K562 (cell line): ENCODE results near the gene FRMD5. TPM values are rescaled to one million over a fixed set of nuclear protein-coding genes. Genes with fewer than 3 reads are reported as not detected.

ENCODE experiments used
- ATAC-seq: fragments of 200-7000 bp; cut with Tn5 transposase; 3 replicates; pipeline ENCODE4 v1.9.1; 2020; ENCODE audit warnings: moderate library complexity
- BruUV-seq: library from RNA; stranded (reverse); fragments of 400-500 nt; replicated peaks from 2 replicates; lab custom pipeline; 2021; lab: Mats Ljungman, UMichigan
- CTCF ChIA-PET: fragments of 300-600 bp; formaldehyde crosslinking; extraction: SDS; loops from one replicate; lab custom pipeline; 2021; ENCODE audit warnings: low intra/inter-chr PET ratio; lab: Yijun Ruan, JAX
- POLR2A ChIA-PET: fragments of 300-600, 350-650 bp; sonication (Branson Sonifier 250); formaldehyde crosslinking; extraction: SDS; loops from one replicate; lab custom pipeline; 2021; ENCODE audit warnings: antibody characterized with exemption, inconsistent platforms; lab: Yijun Ruan, JAX
- DNase-seq, 4 experiments: peaks; one replicate each; pipeline versions ENCODE4 v3.0.0 to v3.0.0-alpha.2; 2011 to 2018; ENCODE audit warnings: low spot score in 3 of 4, mixed read lengths in 3 of 4; ENCODE audit errors: extremely low read depth in 1 of 4
- FAIRE-seq: peaks from 2 replicates; lab custom pipeline; 2011; peaks lifted over from hg19 to GRCh38; lab: Jason Lieb, UNC
- H2AFZ ChIP-seq: 2 replicates; pipeline ENCODE4 v1.6.0; 2011; ENCODE audit warnings: low read depth, low read length, control low read depth, inconsistent platforms
- H3K27ac ChIP-seq: fragments of 200-600 bp; 3 replicates; pipeline ENCODE4 v1.8.0; 2011; ENCODE audit warnings: low read depth, mild to moderate bottlenecking, control low read depth, inconsistent platforms, low read length, moderate library complexity, mixed read lengths; ENCODE audit errors: extremely low read depth
- H3K27me3 ChIP-seq, 2 experiments: fragments of 300-600 bp in 1 of 2; 2 replicates in 1 of 2; 3 replicates in 1 of 2; pipeline versions ENCODE4 v1.6.0 to v1.8.0; 2011; ENCODE audit warnings: inconsistent platforms in 2 of 2, low read length in 2 of 2, mild to moderate bottlenecking in 1 of 2, mixed read lengths in 1 of 2, moderate library complexity in 1 of 2; ENCODE audit not compliant: control insufficient read depth in 2 of 2, insufficient read depth in 2 of 2
- H3K36me3 ChIP-seq: fragments of 300-600 bp; 3 replicates; pipeline ENCODE4 v1.8.0; 2011; ENCODE audit warnings: mild to moderate bottlenecking, low read length, inconsistent platforms; ENCODE audit not compliant: control insufficient read depth, insufficient read depth
- H3K4me1 ChIP-seq, 2 experiments: fragments of 200-600 bp in 1 of 2; replicated peaks in 1 of 2; 2 replicates in 1 of 2; 3 replicates in 1 of 2; pipeline versions ENCODE4 v1.5.1 to v1.8.0; 2011; ENCODE audit warnings: inconsistent platforms in 2 of 2, low read length in 2 of 2, mild to moderate bottlenecking in 1 of 2, mixed read lengths in 1 of 2, moderate library complexity in 1 of 2; ENCODE audit not compliant: control insufficient read depth in 2 of 2, insufficient read depth in 2 of 2
- H3K4me2 ChIP-seq: 2 replicates; pipeline ENCODE4 v1.6.1; 2011; ENCODE audit warnings: low read length, control low read depth, inconsistent platforms, mixed read lengths; ENCODE audit not compliant: insufficient read depth
- H3K4me3 ChIP-seq: fragments of 200-600 bp; sonication (generic), shearing (Covaris generic); 2 replicates; pipeline ENCODE4 v1.5.1; 2016; ENCODE audit warnings: control low read depth, inconsistent platforms
- H3K79me2 ChIP-seq: fragments of 200-600 bp; 3 replicates; pipeline ENCODE4 v1.8.0; 2011; ENCODE audit warnings: low read length, inconsistent platforms; ENCODE audit not compliant: control insufficient read depth, insufficient read depth
- H3K9ac ChIP-seq, 2 experiments: 2 replicates each; pipeline versions ENCODE4 v1.6.0 to v1.6.1; 2011; ENCODE audit warnings: low read depth in 2 of 2, low read length in 2 of 2, control low read depth in 1 of 2, inconsistent platforms in 1 of 2, mild to moderate bottlenecking in 1 of 2, mixed read lengths in 1 of 2; ENCODE audit not compliant: insufficient read depth in 1 of 2
- H3K9me1 ChIP-seq: one replicate; pipeline ENCODE4 v1.6.0; 2011; ENCODE audit warnings: inconsistent platforms, mild to moderate bottlenecking, low read length, moderate library complexity; ENCODE audit not compliant: control insufficient read depth, insufficient read depth
- H3K9me3 ChIP-seq: replicated peaks from 2 replicates; pipeline ENCODE4 v1.5.1; 2011; ENCODE audit warnings: low read depth, low read length, inconsistent platforms; ENCODE audit not compliant: control insufficient read depth, insufficient read depth
- H4K20me1 ChIP-seq: replicated peaks from 2 replicates; pipeline ENCODE4 v1.6.1; 2011; ENCODE audit warnings: low read length, inconsistent platforms, mixed read lengths; ENCODE audit not compliant: control insufficient read depth, insufficient read depth
- BRD9 ChIP-seq: fragments of 450-650 bp; IDR thresholded peaks from 2 replicates; pipeline ENCODE4 v1.6.1; 2018; ENCODE audit warnings: low read depth; ENCODE audit not compliant: partially characterized antibody
- ILF3 ChIP-seq: fragments of 450-650 bp; IDR thresholded peaks from 2 replicates; pipeline ENCODE4 v1.6.1; 2018; ENCODE audit warnings: antibody characterized with exemption, mild to moderate bottlenecking, moderate library complexity, borderline replicate concordance
- KDM1A ChIP-seq, 2 experiments: fragments of 450-650 bp; IDR thresholded peaks; 2 replicates each; pipeline ENCODE4 v1.6.1; 2016; ENCODE audit warnings: mild to moderate bottlenecking in 2 of 2
- KLF6 ChIP-seq: fragments of 250-450 bp; sonication (Bioruptor Pico); IDR thresholded peaks from 2 replicates; pipeline ENCODE4 v1.4.0; 2020; ENCODE audit warnings: mild to moderate bottlenecking, moderate library complexity, borderline replicate concordance
- RCOR1 ChIP-seq, 2 experiments: IDR thresholded peaks; 2 replicates each; pipeline ENCODE4 v1.6.1; 2012; ENCODE audit warnings: low read depth in 2 of 2, low read length in 2 of 2, borderline replicate concordance in 1 of 2, improper control_type of control experiment in 1 of 2
- SIN3B ChIP-seq: fragments of 450-650 bp; IDR thresholded peaks from 2 replicates; pipeline ENCODE4 v1.6.1; 2017; ENCODE audit warnings: low read depth, mild to moderate bottlenecking, moderate library complexity
- SMAD2 ChIP-seq: fragments of 150-350 bp; IDR thresholded peaks from 2 replicates; pipeline ENCODE4 v1.6.1; 2014; ENCODE audit warnings: low read depth, mild to moderate bottlenecking, low read length
- TEAD4 ChIP-seq, 2 experiments: sonication (generic) in 1 of 2; formaldehyde crosslinking in 1 of 2; IDR thresholded peaks; 2 replicates each; pipeline versions ENCODE4 v1.6.1 to v1.8.0; 2012 to 2022; ENCODE audit warnings: borderline replicate concordance in 1 of 2, inconsistent platforms in 1 of 2, low read length in 1 of 2, mild to moderate bottlenecking in 1 of 2, missing genetic modification reagents in 1 of 2
- ZNF217 ChIP-seq: sonication (generic); formaldehyde crosslinking; IDR thresholded peaks from 2 replicates; pipeline ENCODE4 v1.8.0; 2022; ENCODE audit warnings: mild to moderate bottlenecking, missing genetic modification reagents
- ZNF583 ChIP-seq: fragments of 250-450 bp; sonication (Bioruptor Pico); IDR thresholded peaks from 2 replicates; pipeline ENCODE4 v1.4.0; 2020
- ZNF668 ChIP-seq: fragments of 250-450 bp; sonication (Bioruptor Pico); IDR thresholded peaks from 2 replicates; pipeline ENCODE4 v1.8.0; 2022; ENCODE audit warnings: mild to moderate bottlenecking, inconsistent platforms
- WGBS: fragments of 100-300 bp; shearing (Covaris generic); methylation state at CpG from one replicate; pipeline ENCODE4 v1.1.6; 2016; ENCODE audit warnings: low coverage, mixed read lengths; ENCODE audit not compliant: insufficient coverage; ENCODE audit errors: missing lambda C conversion rate; 5-methylcytosine and 5-hydroxymethylcytosine counted together
- in situ Hi-C: fragments of 300-500 bp; cut with MboI; formaldehyde crosslinking; loops from 4 replicates; pipeline ENCODE4 v1.15.0; 2018; ENCODE audit warnings: inconsistent platforms, mixed read lengths
- intact Hi-C: fragments of 100-400 bp; cut with micrococcal nuclease; formaldehyde crosslinking; loops from 2 replicates; pipeline ENCODE4 v1.14.2; 2022
- polyA plus RNA-seq, 8 experiments: library from polyadenylated mRNA; depleted of rRNA in 4 of 8; stranded (reverse) in 5 of 8; unstranded in 3 of 8; fragments of >200 nt; fragmentation: Nextera tagmentation in 2 of 8; fragmentation: Illumina TruSeq in 1 of 8; extraction: Ambion mirVana in 2 of 8; extraction: Trizol in 1 of 8; gene quantifications; 2 replicates each; pipeline versions ENCODE4 v1.2.1 to v1.2.3, GENCODE V29; 2011 to 2014; ENCODE audit warnings: inconsistent platforms in 1 of 8, missing spikeins in 1 of 8
- total RNA-seq, 7 experiments: library from RNA; depleted of rRNA in 6 of 7; stranded (reverse); fragments of >200 nt in 6 of 7; fragmentation: Illumina TruSeq in 2 of 7; extraction: Trizol in 2 of 7; gene quantifications; 2 replicates each; pipeline versions ENCODE4 v1.2.1 to v1.2.3, GENCODE V29; 2011 to 2021; ENCODE audit warnings: low replicate concordance in 1 of 7
- TF ChIP-seq, protein P1 (sequence below): fragments of 450-650 bp; IDR thresholded peaks from 2 replicates; pipeline ENCODE4 v1.6.1; 2016; ENCODE audit warnings: missing biosample characterization, missing genetic modification characterization
- TF ChIP-seq, protein P2 (sequence below): fragments of 450-650 bp; IDR thresholded peaks from 2 replicates; pipeline ENCODE4 v1.7.0; 2016; ENCODE audit warnings: borderline replicate concordance

The FRMD5 gene
- total and polyA plus RNA-seq, 9 of the 15 experiments (the other 6 are each of a cell fraction or from before 2014, with no cell fraction given), result 0.13 to 0.38 TPM; not detected in 7

DNA sequence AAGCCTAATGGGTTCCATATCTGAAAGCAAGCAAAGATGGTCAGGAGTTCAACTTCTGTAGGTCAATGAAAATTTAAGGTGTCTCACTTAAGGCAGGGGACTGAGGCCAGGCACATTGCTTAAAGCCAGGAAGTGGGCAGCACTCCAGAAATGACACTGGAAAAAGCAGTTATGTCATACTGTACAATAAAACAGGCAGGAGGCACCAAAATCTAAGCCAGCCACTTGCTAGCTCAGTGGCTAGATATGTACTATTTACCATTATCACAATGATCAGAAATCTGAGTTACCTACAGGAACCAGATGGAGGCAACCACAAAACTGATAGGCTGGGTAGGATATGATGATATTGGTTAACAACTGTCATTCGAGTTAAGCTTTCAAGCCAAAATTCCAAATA, 57.3 kb downstream of the FRMD5 start:
- FAIRE-seq (no peak), DNase-seq (no peak), ATAC-seq (no peak)
- Histone ChIP-seq H3K79me2 (no peaks in the 10 kb centered on the region), H3K36me3 (no peaks in the 10 kb centered on the region), H2AFZ (no peak overlapping the region), H3K9me3 (no peaks in the 10 kb centered on the region), H3K4me1 (no peaks in the 10 kb centered on the region), H3K27me3 (peaks cover 2 to 8% of the 10 kb centered on the region in 2 experiments; a peak in 4 of 5 replicates), H3K4me2 (no peak overlapping the region), H3K9me1 (no peaks in the 10 kb centered on the region), H3K27ac (no peak overlapping the region), H3K4me3 (no peak overlapping the region), H4K20me1 (no peaks in the 10 kb centered on the region), H3K9ac (no peak overlapping the region)
- intact Hi-C loops (no loop called here), in situ Hi-C loops (no loop called here)
- CTCF ChIA-PET, result no interaction called here
- TF ChIP-seq RCOR1 (IDR thresholded peaks at IDR 0.05; ENCODE audit: borderline replicate concordance in 1 of 2, low read depth in 2 of 2, low read length in 2 of 2) (peak in 1 of 2 experiments; percentile 53; a peak in 1 of 4 replicates), TEAD4 (IDR thresholded peaks at IDR 0.05; ENCODE audit: low read length) (peak; percentile 22; the same call in 1 of the 2 replicates), TEAD4 (CRISPR knock-in tag; IDR thresholded peaks at IDR 0.05; ENCODE audit: borderline replicate concordance) (no peak), KDM1A (IDR thresholded peaks at IDR 0.05) (0 out of 4 replicates have a peak, but pooled peaks have one; percentile 16 to 19), ZNF583 (CRISPR knock-in tag) (no peak)
- POLR2A ChIA-PET, result interaction anchor here (0.6 kb wide), 1 partner anchor 249 kb away, joined by 3 read pairs; no protein-coding TSS in a partner anchor
- 0% methylated on average over 1 of the region's 1 CpG for WGBS
- BruUV-seq, result no TSS peak

DNA sequence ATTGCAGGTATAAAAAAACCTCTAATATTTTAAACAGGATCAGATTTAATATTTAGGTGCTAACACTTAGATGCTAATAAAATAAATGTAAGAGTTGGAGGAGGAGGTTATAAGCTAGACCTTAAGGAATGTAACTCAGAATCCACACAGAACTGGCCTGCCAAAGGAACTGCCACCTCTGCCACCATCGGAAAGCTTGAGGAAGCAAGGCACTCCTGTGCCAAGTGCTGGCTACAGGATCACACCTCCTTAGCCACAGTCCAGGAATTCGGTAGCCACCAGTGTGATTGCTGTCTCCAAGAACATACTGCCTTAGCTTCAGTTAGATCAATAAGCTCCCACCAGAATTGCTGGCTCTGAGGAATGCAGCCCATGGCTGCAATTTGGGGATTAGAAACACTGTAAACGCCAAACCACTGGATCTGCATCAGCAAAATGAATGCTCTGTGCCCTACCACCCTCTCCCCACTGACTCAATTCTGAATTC, 58.0 kb downstream of the FRMD5 start:
- no peak overlapping the region for H3K9ac ChIP-seq
- H3K4me3 ChIP-seq, result no peak overlapping the region
- no peaks in the 10 kb centered on the region for H3K9me3 ChIP-seq
- no peak overlapping the region for H2AFZ ChIP-seq
- in situ Hi-C loops, result no loop called here
- ChIA-PET CTCF (no interaction called here), POLR2A (no interaction called here)
- no peaks in the 10 kb centered on the region for H3K79me2 ChIP-seq
- H4K20me1 ChIP-seq, result no peaks in the 10 kb centered on the region
- H3K36me3 ChIP-seq, result no peaks in the 10 kb centered on the region
- no peak overlapping the region for H3K27ac ChIP-seq
- peaks cover 2 to 13% of the 10 kb centered on the region in 2 experiments; a peak in 4 of 5 replicates for H3K27me3 ChIP-seq
- DNase-seq (no peak), FAIRE-seq (no peak), ATAC-seq (no peak)
- BruUV-seq, result no TSS peak
- no peaks in the 10 kb centered on the region for H3K9me1 ChIP-seq
- TF ChIP-seq ZNF217 (CRISPR knock-in tag) (no peak), ILF3 (no peak), SIN3B (no peak), ZNF668 (CRISPR knock-in tag) (no peak), BRD9 (no peak), SMAD2 (no peak), KLF6 (CRISPR knock-in tag) (no peak), KDM1A (IDR thresholded peaks at IDR 0.05) (no peak)
- TF ChIP-seq, protein P1, sequence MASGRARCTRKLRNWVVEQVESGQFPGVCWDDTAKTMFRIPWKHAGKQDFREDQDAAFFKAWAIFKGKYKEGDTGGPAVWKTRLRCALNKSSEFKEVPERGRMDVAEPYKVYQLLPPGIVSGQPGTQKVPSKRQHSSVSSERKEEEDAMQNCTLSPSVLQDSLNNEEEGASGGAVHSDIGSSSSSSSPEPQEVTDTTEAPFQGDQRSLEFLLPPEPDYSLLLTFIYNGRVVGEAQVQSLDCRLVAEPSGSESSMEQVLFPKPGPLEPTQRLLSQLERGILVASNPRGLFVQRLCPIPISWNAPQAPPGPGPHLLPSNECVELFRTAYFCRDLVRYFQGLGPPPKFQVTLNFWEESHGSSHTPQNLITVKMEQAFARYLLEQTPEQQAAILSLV, result no peak
- TF ChIP-seq, protein P2, sequence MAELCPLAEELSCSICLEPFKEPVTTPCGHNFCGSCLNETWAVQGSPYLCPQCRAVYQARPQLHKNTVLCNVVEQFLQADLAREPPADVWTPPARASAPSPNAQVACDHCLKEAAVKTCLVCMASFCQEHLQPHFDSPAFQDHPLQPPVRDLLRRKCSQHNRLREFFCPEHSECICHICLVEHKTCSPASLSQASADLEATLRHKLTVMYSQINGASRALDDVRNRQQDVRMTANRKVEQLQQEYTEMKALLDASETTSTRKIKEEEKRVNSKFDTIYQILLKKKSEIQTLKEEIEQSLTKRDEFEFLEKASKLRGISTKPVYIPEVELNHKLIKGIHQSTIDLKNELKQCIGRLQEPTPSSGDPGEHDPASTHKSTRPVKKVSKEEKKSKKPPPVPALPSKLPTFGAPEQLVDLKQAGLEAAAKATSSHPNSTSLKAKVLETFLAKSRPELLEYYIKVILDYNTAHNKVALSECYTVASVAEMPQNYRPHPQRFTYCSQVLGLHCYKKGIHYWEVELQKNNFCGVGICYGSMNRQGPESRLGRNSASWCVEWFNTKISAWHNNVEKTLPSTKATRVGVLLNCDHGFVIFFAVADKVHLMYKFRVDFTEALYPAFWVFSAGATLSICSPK, result no peak
- no peaks in the 10 kb centered on the region; a peak in 1 of 5 replicates for H3K4me1 ChIP-seq
- whole genome bisulfite sequencing, result 0% methylated on average over 3 of the region's 3 CpGs
- no peak overlapping the region for H3K4me2 ChIP-seq
- intact Hi-C loops, result no loop called here
